ENCODE measurements around the gene RSAD1. TPM values are rescaled to one million over a fixed set of nuclear protein-coding genes. Genes with fewer than 3 reads are reported as not detected.
A peak's percentile ranks its signal among the peaks of the same experiment; 100 is the strongest.

RSAD1 gene
- total RNA-seq, 4 donors from 2014 or later = 10.7 to 26.3 (median 21.3) TPM

GRCh38 chr17:50513495-50513894 is 34.8 kb downstream of the RSAD1 start:
- no peak overlapping the region for H3K27ac ChIP-seq
- no peaks in the 10 kb centered on the region for H3K9me3 ChIP-seq
- no peak overlapping the region for H3K4me3 ChIP-seq
- no peak for ATAC-seq
- peaks cover 0 to 19% (median 0%) of the 10 kb centered on the region in 3 donors for H3K4me1 ChIP-seq
- no peaks in the 10 kb centered on the region for H3K27me3 ChIP-seq
- 67 to 72% methylated on average over 3 to 4 of the region's 4 CpGs for WGBS, 2 donors (ENCODE audit: low coverage in 1 of 2)
- H3K36me3 ChIP-seq = no peaks in the 10 kb centered on the region
- TF ChIP-seq POLR2AphosphoS5 (IDR thresholded peaks at IDR 0.05) (no peak), EP300 (IDR thresholded peaks at IDR 0.05) (no peak), CTCF (IDR thresholded peaks at IDR 0.05) (no peak), POLR2A (IDR thresholded peaks at IDR 0.05) (no peak)

GRCh38 chr17:50514388-50514787 is 35.7 kb downstream of the RSAD1 start:
- Histone ChIP-seq H3K27ac (no peak overlapping the region), H3K4me1 (peaks cover 0 to 11% (median 0%) of the 10 kb centered on the region in 3 donors), H3K9me3 (no peaks in the 10 kb centered on the region), H3K4me3 (no peak overlapping the region), H3K27me3 (no peaks in the 10 kb centered on the region), H3K36me3 (no peaks in the 10 kb centered on the region)
- no peak for ATAC-seq
- 59 to 62% methylated on average over 3 of the region's 3 CpGs for WGBS, 2 donors (ENCODE audit: low coverage in 1 of 2)
- TF ChIP-seq EP300 (IDR thresholded peaks at IDR 0.05) (no peak), POLR2A (IDR thresholded peaks at IDR 0.05) (no peak), POLR2AphosphoS5 (IDR thresholded peaks at IDR 0.05) (no peak), CTCF (IDR thresholded peaks at IDR 0.05) (no peak)

GRCh38 chr17:50514936-50515702 is 36.5 kb downstream of the RSAD1 start:
- Histone ChIP-seq H3K9me3 (no peaks in the 10 kb centered on the region), H3K27me3 (no peaks in the 10 kb centered on the region), H3K4me1 (peaks cover 0 to 11% (median 0%) of the 10 kb centered on the region in 3 donors), H3K27ac (peak overlapping the region in 2 of 4 donors; percentile 1 to 47), H3K36me3 (no peaks in the 10 kb centered on the region), H3K4me3 (no peak overlapping the region)
- no peak for TF ChIP-seq CTCF (IDR thresholded peaks at IDR 0.05)
- TF ChIP-seq POLR2A (IDR thresholded peaks at IDR 0.05) = no peak
- no peak for TF ChIP-seq POLR2AphosphoS5 (IDR thresholded peaks at IDR 0.05)
- TF ChIP-seq EP300 (IDR thresholded peaks at IDR 0.05) = no peak
- ATAC-seq = peak; percentile 66
- WGBS, 2 donors (ENCODE audit: low coverage in 1 of 2) = 60 to 75% methylated on average over 4 to 5 of the region's 6 CpGs

- no peak for ATAC-seq
These were observed 38.4 kb downstream of the RSAD1 start for GRCh38 chr17:50517011-50517410.

More at GRCh38 chr17:50517011-50517410, 38.4 kb downstream of the RSAD1 start:
- Histone ChIP-seq H3K36me3 (no peaks in the 10 kb centered on the region), H3K4me1 (peaks cover 0 to 11% (median 0%) of the 10 kb centered on the region in 3 donors), H3K27ac (no peak overlapping the region), H3K9me3 (no peaks in the 10 kb centered on the region), H3K27me3 (no peaks in the 10 kb centered on the region), H3K4me3 (no peak overlapping the region)
- no peak for TF ChIP-seq POLR2A (IDR thresholded peaks at IDR 0.05)
- no peak for TF ChIP-seq POLR2AphosphoS5 (IDR thresholded peaks at IDR 0.05)
- TF ChIP-seq CTCF (IDR thresholded peaks at IDR 0.05) = no peak
- TF ChIP-seq EP300 (IDR thresholded peaks at IDR 0.05) = no peak
- 69 to 87% methylated on average over 2 to 4 of the region's 4 CpGs for WGBS, 2 donors (ENCODE audit: low coverage in 1 of 2)

Data from gastroesophageal sphincter (tissue), 4 donors.